SIG-M5 treated with dmso at 0.1 percent for 504 hours (cell line): Measurements from ENCODE around the gene LRFN3.
"Not testable (repeated sequence)": the region's sequence is repeated elsewhere in the genome, so short reads cannot be mapped to it uniquely, and the experiment has no call there.

Experiments used
- DNase-seq: peaks from one replicate; lab custom pipeline; 2025; ENCODE audit not compliant: unreplicated experiment; lab: John Stamatoyannopoulos, UW

The LRFN3 gene

DNA sequence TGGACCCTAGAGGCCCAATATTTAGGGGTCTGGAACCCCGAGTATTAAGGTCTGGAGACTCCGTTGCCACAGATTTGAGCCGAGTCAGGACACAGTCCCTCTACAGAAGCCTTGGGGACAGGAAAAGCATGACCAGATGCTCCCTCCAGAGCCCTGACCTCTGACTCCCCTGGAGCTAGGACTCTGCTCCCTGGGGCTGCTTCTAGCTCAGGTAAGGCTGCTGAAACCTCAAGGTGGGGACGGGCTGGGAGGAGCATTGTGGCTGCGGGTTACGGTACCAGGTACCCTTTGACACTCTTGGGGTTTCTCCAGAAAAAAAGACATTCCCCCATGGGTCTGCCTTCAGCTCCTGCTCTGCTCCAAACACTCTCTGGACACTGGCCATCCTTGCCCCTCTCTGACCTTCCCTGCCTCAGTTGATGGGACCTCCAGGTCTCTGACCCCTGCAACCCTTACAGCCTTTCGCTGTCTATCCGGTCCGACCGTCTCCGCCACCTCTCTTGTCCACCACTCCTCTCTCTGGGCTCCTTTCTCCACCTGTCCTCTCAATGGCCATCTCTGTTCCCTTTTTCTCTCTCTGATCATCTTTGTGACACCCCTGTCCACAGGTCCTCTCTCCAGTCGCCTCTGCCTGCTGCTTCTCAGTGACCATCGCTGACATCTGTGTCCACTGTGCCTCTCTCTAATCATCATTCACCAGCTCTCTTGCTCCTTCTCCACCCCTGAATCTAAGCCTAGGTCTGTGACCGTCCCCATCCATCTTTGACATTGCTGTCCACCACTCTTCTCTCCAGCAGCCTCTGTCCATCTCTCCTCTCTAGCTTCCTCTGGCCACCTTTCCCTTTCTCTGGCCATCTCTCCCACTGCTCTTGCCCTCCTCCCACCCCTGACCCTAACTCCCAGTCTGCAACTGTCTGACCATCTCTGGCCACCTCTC, 1.4 kb downstream of the LRFN3 start:
- no peak for DNase-seq

DNA sequence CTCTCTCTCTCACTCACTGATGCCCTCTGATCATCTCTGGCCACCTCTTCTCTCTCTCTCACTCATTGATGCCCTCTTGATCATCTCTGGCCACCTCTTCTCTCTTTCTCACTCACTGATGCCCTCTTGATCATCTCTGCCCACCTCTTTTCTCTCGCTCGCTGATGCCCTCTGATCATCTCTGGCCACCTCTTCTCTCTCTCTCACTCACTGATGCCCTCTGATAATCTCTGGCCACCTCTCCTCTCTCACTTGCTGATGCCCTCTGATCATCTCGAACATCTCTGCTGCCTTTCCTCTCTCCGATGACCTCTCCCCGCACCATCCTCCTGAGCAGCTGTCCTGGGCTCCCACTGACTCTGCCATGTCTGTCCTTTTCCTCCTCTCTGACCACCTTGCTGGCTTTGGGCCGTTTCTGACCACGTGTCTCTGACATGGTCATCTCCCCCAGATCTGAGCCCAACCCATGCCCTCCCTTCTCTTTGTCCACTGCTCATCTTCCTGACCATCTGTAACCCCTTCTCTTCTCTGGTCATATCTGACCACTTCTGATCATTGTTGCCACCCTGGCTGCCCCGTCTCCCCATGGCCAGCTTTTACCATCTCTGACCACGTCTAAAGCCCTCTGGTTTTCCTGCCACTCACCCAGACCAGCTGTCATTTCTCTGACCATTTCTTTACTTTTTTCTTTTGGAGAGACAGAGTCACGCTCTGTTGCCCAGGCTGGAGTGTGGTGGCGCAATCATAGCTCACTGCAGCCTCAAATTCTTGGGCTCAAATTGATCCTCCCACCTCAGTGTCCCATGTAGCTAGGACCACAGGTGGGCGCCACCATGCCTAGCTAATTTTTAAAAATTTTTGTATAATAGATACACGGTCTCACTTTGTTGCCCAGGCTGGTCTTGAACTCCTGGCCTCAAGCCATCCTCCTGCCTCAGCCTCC, 2.4 kb downstream of the LRFN3 start:
- no peak for DNase-seq

DNA sequence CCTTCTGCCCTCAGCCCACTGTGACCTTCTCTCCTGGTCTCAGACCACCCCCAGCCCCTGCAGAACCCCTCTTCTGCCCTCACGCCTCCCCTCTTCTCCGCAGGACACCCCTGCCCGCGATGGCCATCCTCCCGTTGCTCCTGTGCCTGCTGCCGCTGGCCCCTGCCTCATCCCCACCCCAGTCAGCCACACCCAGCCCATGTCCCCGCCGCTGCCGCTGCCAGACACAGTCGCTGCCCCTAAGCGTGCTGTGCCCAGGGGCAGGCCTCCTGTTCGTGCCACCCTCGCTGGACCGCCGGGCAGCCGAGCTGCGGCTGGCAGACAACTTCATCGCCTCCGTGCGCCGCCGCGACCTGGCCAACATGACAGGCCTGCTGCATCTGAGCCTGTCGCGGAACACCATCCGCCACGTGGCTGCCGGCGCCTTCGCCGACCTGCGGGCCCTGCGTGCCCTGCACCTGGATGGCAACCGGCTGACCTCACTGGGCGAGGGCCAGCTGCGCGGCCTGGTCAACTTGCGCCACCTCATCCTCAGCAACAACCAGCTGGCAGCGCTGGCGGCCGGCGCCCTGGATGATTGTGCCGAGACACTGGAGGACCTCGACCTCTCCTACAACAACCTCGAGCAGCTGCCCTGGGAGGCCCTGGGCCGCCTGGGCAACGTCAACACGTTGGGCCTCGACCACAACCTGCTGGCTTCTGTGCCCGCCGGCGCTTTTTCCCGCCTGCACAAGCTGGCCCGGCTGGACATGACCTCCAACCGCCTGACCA, 3.3 kb downstream of the LRFN3 start:
- DNase-seq = no peak

DNA sequence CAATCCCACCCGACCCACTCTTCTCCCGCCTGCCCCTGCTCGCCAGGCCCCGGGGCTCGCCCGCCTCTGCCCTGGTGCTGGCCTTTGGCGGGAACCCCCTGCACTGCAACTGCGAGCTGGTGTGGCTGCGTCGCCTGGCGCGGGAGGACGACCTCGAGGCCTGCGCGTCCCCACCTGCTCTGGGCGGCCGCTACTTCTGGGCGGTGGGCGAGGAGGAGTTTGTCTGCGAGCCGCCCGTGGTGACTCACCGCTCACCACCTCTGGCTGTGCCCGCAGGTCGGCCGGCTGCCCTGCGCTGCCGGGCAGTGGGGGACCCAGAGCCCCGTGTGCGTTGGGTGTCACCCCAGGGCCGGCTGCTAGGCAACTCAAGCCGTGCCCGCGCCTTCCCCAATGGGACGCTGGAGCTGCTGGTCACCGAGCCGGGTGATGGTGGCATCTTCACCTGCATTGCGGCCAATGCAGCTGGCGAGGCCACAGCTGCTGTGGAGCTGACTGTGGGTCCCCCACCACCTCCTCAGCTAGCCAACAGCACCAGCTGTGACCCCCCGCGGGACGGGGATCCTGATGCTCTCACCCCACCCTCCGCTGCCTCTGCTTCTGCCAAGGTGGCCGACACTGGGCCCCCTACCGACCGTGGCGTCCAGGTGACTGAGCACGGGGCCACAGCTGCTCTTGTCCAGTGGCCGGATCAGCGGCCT, 4.1 kb downstream of the LRFN3 start:
- DNase-seq = no peak

DNA sequence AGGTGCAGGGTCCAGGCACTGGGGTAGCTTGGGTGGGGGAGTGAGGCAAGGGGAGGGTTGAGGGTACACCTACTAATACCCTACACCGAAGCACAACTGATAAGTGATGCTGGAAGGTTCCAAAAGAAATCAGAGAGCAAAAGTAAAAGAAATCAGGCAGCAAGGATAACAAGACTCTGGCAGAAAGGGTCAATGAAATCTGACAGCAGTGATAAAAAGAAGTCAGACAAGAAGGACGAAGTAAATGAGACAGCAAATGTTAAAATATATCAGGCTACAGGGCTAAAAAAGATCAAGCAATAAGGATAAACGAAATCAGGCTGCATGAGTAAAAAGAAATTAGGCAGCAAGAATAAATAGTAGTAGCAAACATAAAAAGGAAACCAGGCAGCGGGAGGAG, 4.7 kb downstream of the LRFN3 start:
- DNase-seq = no peak

DNA sequence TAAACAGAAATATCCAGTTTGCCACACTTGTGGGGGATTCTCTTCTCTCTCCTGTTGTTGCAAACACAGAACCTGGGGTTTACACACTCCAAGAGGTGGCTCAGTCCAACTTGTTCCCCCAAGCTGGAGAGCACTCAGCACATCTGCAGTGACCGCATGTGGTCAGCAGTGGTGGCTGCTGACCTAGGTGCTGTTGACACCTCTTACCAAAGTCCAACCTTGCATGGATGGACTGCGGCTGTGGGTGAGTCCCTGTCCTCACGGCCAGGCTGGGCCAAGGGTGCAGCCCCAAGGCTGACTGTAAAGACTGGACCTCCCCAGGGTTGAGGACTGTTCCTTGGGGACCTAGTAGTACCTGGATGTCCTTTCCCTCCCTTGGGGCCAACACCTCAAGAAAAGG, 6.1 kb downstream of the LRFN3 start:
- DNase-seq = no peak

DNA sequence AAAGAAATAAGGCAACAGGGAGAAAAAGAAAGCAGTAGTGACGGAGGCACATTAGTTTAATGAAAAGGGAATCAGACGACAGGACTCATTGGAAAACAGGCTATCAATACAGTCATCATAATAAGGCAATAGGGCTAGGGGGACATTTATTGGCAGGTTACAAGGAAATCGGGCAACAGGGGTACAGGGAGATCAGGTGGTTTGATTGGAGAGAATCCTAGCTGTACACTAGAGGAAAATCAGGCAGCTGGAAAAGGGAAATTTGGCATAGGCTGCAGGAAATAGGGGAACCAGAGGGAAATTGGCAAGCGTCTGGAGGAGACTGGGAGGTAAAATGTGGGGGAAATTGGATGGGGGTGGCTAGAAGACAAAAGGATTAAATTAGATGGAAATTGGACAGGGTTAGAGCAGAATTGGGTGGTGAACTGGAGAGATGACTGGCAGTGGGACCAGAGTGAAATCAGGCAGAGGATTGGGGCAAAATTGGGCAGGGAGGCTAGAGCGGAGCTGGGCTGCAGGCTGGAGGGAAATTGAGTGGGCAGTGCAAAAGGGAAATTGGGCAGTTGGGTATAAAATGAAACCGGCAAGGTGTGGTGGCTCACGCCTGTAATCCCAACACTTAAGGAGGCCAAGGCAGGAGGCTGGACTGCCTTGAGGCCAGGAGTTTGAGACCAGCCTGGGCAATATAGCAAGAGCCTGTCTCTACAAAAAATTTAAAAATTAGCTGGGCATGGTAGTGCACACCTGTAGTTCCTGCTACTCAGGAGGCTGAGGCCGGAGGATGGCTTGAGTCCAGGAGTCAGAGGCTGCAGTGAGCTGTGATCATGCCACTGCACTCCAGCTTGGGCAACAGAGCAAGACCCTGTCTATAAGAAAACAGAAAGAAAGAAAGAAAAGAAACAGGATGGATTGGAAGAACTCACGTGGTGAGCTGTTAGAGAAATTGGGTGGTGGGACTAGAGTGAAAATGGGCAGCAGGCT, 7.4 kb downstream of the LRFN3 start:
- no peak for DNase-seq

DNA sequence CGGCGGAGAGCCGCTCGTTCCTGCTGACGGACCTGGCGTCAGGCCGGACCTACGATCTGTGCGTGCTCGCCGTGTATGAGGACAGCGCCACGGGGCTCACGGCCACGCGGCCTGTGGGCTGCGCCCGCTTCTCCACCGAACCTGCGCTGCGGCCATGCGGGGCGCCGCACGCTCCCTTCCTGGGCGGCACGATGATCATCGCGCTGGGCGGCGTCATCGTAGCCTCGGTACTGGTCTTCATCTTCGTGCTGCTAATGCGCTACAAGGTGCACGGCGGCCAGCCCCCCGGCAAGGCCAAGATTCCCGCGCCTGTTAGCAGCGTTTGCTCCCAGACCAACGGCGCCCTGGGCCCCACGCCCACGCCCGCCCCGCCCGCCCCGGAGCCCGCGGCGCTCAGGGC, 8.4 kb downstream of the LRFN3 start:
- no peak for DNase-seq

DNA sequence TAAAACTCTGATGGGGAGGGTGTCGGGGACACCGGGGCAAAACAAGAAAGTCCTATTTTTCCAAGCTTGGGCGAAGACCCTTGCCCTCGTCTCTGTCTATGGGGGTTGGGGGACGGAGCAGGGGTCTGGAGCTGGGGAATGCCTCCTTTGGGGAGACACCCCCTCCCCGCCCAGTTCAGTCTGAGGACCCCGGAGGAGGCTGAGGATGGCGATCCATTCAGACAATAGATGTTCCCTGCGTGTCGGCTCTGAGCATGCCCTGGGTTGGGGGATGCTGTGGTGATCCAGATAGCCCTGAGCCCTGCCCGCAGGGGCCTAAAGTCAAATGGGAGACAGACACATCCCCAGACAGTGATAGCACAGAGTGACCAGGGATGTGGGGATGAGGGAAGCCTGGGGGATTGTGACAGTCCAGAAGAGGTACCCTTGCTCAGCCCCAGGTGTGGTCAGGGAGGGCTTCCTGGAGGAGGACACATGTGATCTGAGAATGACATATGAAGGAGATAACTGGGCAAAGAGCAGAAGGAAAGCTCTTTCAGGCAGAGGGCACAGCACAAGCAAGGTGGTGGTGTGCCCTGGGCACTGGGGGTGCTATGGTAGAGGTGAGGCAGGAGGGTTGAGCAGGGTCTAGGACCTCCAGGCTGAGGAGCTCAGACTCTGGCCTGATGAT, 9.1 kb downstream of the LRFN3 start:
- DNase-seq = no peak

DNA sequence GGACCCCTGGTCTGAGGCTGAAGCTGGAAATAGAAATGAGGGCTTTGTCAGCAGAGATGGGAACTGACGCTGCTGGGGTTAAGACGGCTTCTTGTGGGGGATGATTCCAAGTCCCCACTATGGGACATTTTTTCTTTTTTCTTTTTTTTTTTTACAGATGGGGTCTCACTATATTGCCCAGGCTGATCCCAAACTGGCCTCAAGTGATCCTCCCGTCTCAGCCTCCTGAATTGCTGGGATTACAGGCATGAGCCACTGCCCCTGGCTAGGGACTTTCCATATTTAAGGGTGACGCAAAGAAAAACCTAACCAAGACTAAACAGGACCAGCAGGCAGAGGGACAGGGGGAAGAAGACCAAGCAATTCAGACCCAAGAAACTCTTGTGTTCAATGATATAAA, 10.0 kb downstream of the LRFN3 start:
- no peak for DNase-seq

DNA sequence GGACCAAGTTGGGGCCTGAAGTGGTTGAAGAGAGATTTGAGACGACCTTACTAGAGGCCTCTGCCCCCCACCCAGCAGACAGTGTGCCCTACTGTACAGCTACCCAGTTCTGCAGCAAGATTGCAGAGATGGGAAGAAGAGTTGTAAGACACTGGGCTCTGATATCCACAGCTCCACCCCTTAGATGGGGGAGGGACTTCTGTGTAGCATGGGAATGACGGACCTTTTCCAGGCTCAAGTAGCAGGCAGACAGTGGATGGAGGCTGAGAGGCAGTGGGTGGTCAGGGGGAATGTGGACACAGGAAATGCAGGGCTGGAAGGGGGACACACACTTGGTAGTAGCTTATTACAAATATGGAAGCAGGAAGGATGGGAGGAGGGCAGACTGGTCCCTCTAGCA, 13.0 kb downstream of the LRFN3 start:
- DNase-seq = no peak

DNA sequence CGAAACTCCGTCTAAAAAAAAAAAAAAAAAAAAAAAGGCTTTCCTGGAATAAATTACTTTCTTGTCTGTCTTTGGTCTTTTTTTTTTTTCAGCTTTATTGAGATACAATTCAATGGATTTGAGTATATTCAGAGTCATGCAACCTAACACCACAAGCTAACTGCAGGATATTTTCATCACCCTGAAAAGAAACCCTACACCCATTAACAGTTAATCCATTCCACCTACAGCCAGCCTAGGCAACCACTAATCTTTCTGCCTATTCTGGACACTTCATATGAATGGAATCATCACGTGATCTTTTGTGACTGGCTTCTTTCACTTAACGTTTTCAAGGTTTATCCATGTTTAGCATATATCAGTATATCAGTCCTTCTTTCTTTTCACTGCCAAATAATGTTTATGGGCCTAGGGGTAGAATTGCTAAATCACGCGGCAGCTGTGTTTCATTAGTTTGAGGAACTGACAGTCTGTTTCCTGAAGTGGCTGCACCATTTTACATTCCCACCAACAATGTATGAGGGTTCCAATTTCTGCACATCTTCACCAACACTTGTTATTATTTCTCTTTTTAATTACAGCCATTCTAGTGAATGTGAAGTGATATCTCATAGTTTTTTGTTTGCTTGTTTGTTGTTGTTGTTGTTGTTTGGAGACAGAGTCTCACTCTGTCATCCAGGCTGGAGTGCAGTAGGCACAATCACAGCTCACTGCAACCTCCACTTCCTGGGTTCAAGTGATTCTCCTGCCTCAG, 19.9 kb downstream of the LRFN3 start:
- no peak for DNase-seq

DNA sequence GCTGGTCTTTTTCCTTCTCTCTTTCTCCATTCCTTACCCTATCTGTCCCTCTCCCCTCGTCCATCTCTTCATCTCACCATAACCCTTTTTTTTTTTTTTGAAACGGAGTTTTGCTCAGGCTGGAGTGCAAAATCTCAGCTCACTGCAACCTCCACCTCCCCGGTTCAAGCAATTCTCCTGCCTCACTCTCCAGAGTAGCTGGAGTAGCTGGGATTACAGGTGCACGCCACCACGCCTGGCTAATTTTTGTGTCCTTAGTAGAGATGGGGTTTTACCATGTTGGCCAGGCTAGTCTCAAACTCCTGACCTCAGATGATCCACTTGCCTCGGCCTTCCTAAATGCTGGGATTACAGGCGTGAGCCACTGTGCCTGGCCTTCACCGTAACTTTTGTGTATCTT, 21.2 kb downstream of the LRFN3 start:
- DNase-seq = not testable (repeated sequence)

DNA sequence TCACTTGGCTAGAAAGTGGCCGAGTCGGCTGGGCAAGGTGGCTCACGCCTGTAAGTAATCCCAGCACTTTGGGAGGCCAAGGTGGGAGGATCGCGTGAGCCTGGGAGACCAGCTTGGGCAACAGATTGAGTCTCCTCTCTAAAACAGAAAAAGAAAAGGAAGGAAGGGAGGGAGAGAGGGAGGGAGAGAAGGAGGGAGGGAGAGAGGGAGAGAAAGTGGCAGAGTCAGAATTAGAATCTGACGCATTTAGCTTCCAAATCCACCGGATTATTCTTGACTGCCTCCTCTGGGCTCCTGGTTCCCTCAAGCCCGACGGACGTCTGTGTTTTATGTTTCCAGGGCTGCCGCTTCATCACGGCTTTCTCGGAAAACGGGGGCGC, 22.5 kb downstream of the LRFN3 start:
- DNase-seq = no peak

DNA sequence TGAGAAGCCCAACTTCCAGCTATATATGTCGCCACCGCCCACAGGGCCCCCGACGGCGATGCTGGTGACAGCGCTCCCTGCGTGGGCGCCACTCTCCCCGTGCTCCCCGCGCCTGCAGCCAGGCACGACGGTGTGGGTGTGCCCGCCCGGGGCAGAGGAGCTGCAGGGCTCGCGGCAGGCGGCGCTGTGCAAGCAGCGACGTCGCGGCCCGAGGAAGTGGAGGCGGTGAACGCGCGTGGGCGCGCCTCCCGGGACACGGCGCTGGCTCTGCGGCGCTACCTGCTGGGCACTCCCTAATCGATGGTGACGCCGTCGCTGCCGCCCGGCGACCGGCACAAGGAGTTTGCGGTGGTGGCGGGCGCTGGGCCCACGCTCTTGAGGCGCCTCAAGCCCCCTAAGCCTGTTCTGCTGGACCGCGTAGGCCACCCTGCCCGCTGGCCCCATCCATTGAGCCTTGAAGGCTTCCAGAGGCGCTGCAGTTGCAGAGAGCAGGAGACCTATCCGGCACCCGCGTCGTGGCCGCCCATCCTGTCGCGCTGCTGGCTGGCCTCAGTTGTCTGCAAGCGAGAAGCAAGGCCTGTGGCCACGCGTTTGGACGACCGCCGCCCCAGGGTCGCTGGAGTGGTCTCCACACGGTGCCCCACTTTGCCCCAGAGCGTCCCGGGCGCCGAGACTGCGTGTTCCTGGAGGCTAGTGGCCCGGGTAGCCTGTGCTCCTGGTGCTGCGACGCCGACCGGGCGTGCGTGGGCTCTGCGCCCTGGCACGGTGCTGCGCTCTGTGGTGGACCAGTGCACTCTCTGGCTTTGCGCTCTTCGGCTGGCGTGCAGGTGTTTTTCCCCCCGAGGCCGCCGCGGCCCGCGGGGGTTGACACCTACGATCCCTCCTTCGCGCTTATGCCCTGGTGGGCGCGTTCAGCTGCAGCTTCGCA, 23.1 kb downstream of the LRFN3 start:
- DNase-seq = no peak

DNA sequence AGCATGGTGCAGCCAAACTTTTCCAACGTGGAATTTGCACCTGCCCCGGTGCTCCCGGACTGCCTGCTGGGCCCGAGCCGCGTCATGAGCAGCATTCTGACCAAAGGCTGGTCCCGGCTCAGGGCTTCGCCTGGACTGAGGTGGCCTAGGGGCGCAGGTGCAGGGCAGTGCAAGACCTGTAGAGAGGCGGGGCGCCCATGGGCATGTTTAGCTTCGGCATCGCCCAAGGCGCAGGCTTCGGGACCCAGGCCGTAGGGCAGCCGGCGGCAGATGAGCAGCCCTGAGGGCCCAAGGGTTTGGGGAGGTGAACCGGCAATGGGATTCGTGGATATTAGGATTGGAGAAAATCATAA, 23.8 kb downstream of the LRFN3 start:
- DNase-seq = no peak

DNA sequence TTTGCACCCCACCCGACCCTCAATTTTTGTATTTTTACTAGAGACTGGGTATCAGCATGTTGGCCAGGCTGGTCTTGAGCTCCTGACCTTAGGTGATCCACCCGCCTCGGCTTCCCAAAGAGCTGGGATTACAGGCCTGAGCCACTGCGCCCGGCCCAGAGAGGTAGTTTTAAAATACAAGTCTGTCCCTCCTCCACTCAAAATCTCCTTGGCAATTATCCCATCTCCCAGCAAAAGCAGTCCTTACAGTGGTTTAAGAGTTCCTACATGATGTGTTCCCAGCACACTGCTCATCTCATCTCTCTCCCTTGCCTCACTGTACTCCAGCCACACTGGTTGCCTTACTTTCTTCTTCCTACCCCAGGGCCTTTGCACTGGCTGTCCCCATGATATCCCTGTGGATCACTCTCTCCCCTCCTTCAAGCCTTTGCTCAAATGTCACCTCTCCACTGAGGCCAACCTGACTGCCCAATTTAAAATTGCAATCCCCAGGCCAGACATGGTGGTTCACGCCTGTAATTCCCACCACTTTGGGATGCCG, 24.3 kb downstream of the LRFN3 start:
- DNase-seq = no peak
